Measurements from ENCODE around the gene SIPA1L3.

The SIPA1L3 gene

DNA sequence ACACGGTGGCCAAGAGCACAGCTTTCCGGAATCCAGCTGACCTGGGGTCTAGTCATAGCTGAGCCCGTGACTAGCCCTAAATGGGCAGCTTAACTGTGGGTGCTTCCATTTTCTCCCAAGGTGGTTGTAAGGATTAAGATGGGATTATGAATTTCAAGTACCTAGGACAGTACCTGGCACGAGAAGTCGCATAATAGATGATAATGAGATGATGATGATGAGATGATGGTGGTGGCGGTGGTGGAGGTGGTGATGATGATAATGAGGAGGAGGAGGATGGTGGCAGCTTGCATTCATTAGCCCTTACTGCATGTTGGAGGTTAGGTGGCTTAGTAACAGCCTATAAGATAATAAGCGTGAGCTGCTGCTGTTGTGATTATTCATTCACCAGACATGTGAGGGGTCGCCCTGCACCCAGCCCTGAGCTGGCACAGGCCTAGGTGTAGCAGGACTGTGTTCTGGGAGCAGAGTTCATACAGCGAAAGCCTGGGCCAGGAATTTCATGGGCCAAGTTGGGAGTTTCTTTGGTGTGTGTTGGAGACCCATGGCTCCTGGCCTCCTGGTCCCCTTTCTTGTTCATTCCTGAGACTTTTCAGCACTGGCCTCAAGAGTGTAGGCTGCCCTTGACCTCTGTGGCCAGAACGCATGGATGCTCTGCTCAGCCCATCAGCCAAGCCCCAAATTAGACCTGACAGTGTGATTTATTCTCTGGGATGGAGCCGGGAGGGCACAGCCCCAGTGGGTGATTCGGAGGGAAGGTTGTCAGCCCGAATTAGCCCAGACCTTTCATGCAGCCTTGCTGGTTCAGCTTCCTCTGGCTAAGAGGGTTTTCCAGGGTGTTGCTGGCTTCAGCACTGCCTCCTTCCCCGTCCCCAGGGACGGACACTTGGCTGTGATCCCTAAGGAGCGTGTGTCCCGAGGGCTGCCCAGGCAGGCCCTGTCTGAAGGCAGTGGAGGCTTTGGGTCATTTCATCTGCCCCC, 128.8 kb downstream of the SIPA1L3 start:
- TF ChIP-seq ZBTB7A (IDR thresholded peaks at IDR 0.05; ENCODE audit: low read depth) = no peak
- TF ChIP-seq, protein P1, sequence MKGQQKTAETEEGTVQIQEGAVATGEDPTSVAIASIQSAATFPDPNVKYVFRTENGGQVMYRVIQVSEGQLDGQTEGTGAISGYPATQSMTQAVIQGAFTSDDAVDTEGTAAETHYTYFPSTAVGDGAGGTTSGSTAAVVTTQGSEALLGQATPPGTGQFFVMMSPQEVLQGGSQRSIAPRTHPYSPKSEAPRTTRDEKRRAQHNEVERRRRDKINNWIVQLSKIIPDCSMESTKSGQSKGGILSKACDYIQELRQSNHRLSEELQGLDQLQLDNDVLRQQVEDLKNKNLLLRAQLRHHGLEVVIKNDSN (IDR thresholded peaks at IDR 0.05) = no peak
- TF ChIP-seq, protein P2, sequence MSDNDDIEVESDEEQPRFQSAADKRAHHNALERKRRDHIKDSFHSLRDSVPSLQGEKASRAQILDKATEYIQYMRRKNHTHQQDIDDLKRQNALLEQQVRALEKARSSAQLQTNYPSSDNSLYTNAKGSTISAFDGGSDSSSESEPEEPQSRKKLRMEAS (IDR thresholded peaks at IDR 0.05) = no peak
- TF ChIP-seq EGR1 (IDR thresholded peaks at IDR 0.05) = no peak
- TF ChIP-seq TCF12 (IDR thresholded peaks at IDR 0.05; ENCODE audit: low read depth) = no peak
- TF ChIP-seq FOXM1 (IDR thresholded peaks at IDR 0.05; ENCODE audit: borderline replicate concordance, low read depth) = no peak
- TF ChIP-seq, protein P3, sequence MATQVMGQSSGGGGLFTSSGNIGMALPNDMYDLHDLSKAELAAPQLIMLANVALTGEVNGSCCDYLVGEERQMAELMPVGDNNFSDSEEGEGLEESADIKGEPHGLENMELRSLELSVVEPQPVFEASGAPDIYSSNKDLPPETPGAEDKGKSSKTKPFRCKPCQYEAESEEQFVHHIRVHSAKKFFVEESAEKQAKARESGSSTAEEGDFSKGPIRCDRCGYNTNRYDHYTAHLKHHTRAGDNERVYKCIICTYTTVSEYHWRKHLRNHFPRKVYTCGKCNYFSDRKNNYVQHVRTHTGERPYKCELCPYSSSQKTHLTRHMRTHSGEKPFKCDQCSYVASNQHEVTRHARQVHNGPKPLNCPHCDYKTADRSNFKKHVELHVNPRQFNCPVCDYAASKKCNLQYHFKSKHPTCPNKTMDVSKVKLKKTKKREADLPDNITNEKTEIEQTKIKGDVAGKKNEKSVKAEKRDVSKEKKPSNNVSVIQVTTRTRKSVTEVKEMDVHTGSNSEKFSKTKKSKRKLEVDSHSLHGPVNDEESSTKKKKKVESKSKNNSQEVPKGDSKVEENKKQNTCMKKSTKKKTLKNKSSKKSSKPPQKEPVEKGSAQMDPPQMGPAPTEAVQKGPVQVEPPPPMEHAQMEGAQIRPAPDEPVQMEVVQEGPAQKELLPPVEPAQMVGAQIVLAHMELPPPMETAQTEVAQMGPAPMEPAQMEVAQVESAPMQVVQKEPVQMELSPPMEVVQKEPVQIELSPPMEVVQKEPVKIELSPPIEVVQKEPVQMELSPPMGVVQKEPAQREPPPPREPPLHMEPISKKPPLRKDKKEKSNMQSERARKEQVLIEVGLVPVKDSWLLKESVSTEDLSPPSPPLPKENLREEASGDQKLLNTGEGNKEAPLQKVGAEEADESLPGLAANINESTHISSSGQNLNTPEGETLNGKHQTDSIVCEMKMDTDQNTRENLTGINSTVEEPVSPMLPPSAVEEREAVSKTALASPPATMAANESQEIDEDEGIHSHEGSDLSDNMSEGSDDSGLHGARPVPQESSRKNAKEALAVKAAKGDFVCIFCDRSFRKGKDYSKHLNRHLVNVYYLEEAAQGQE (IDR thresholded peaks at IDR 0.05; ENCODE audit: low read depth) = no peak
- no peak for TF ChIP-seq TEAD4 (IDR thresholded peaks at IDR 0.05)
- no peak for TF ChIP-seq CEBPB (IDR thresholded peaks at IDR 0.05)
- TF ChIP-seq TAF1 (IDR thresholded peaks at IDR 0.05; ENCODE audit: low read depth) = no peak

DNA sequence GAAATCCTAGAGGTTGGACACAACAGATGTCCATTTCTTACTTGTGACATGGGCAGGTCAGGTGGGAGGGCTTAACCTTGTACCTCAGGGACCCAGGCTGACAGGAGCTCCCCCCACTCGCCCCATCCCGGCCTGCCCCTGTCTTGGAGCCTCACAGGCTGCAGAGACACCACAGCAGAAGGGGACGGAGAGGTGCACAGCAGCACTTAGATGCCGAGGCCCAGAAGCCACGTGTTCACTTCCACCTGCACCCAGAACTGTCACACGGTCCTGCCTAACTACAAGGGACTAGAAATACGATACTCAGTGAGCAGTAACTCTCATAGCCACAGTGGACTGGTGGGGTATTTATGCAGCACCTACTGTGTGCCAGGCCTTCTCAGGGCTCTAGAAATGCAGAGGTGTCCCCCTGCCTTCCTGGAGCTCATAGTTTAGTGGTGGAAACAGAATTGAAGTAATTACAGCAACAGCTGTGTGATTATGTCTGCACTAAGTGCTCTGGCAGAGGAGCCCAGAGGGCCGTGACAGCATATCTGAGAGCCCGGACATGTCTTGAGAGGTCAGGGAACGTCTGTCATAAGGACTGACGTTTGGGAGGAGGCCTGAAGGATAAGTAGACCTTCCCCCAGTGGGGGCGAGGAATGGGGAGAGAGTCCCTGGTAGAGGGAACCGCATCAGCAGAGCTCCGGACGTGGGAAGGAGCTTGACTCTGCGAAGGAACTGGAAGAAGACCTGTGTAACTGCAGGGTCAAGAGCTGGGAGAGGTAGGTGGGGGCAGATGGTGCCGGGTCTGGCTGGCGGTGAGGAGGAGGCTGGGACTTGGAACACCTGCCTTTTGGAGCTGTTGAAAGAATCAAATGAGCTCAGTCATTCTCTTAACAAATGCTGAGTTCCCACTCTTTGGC, 130.0 kb downstream of the SIPA1L3 start:
- TF ChIP-seq, protein P1 (IDR thresholded peaks at IDR 0.05) = no peak
- TF ChIP-seq RAD21 (IDR thresholded peaks at IDR 0.05; ENCODE audit: low read depth) (no peak), EP300 (IDR thresholded peaks at IDR 0.05; ENCODE audit: borderline replicate concordance) (no peak), FOXM1 (IDR thresholded peaks at IDR 0.05; ENCODE audit: borderline replicate concordance, low read depth) (no peak), EGR1 (IDR thresholded peaks at IDR 0.05) (no peak), TCF12 (IDR thresholded peaks at IDR 0.05; ENCODE audit: low read depth) (no peak), ZBTB7A (IDR thresholded peaks at IDR 0.05; ENCODE audit: low read depth) (no peak), CREB1 (IDR thresholded peaks at IDR 0.05; ENCODE audit: low read depth) (no peak), TEAD4 (IDR thresholded peaks at IDR 0.05) (no peak), CEBPB (IDR thresholded peaks at IDR 0.05) (no peak), TAF1 (IDR thresholded peaks at IDR 0.05; ENCODE audit: low read depth) (no peak), NFIC (IDR thresholded peaks at IDR 0.05) (no peak), YY1 (IDR thresholded peaks at IDR 0.05; ENCODE audit: low read depth) (no peak)
- TF ChIP-seq, protein P3 (IDR thresholded peaks at IDR 0.05; ENCODE audit: low read depth) = no peak
- TF ChIP-seq, protein P2 (IDR thresholded peaks at IDR 0.05) = no peak

DNA sequence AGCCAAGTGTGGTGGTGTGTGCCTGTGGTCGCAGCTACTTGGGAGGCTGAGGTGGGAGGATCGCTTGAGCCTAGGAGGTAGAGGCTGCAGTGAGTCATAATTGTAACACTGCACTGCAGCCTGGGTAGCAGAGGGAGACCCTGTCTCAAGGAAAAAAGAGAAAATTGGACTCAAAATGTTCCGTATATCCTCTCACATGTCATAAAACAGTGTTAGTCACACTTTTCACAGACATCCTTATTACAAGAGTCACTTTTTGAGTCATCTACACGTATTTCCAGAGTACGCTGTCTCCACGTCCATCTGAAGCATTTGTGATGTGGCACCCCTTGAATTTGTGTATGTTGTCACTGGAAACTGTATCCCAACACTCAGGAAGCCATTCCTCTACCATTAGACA, 133.0 kb downstream of the SIPA1L3 start:
- TF ChIP-seq, protein P3 (IDR thresholded peaks at IDR 0.05; ENCODE audit: low read depth) = no peak
- TF ChIP-seq CEBPB (IDR thresholded peaks at IDR 0.05) (no peak), YY1 (IDR thresholded peaks at IDR 0.05; ENCODE audit: low read depth) (no peak), TEAD4 (IDR thresholded peaks at IDR 0.05) (no peak), TCF12 (IDR thresholded peaks at IDR 0.05; ENCODE audit: low read depth) (no peak), EGR1 (IDR thresholded peaks at IDR 0.05) (no peak), EP300 (IDR thresholded peaks at IDR 0.05; ENCODE audit: borderline replicate concordance) (no peak), FOXM1 (IDR thresholded peaks at IDR 0.05; ENCODE audit: borderline replicate concordance, low read depth) (no peak)
- TF ChIP-seq, protein P1 (IDR thresholded peaks at IDR 0.05) = no peak

Data from Ishikawa (cell line).